Mesendoderm (in vitro differentiated cells): Measurements from ENCODE around the gene ACBD6.

Source experiments
- DNase-seq: peaks from one replicate; pipeline ENCODE4 v3.0.0; 2013
- H2AK5ac ChIP-seq: 2 replicates; pipeline ENCODE4 v1.6.1; 2013; ENCODE audit warnings: low read length, inconsistent platforms
- H2BK120ac ChIP-seq: 2 replicates; pipeline ENCODE4 v1.6.1; 2013; ENCODE audit warnings: low read depth, mild to moderate bottlenecking, low read length, moderate library complexity, mixed read lengths
- H2BK15ac ChIP-seq: replicated peaks from 2 replicates; pipeline ENCODE4 v1.6.1; 2013; ENCODE audit warnings: low read depth, mild to moderate bottlenecking, moderate library complexity
- H2BK5ac ChIP-seq: 2 replicates; pipeline ENCODE4 v1.6.1; 2013; ENCODE audit warnings: low read length, inconsistent platforms
- H3K18ac ChIP-seq: 2 replicates; pipeline ENCODE4 v1.6.1; 2013; ENCODE audit warnings: mild to moderate bottlenecking, low read length, mixed read lengths
- H3K23ac ChIP-seq: one replicate; pipeline ENCODE4 v1.6.1; 2013; ENCODE audit warnings: low read length
- H3K27ac ChIP-seq: 2 replicates; pipeline ENCODE4 v1.5.1; 2013; ENCODE audit warnings: low read depth, mild to moderate bottlenecking, inconsistent platforms, low read length, moderate library complexity
- H3K27me3 ChIP-seq: 2 replicates; pipeline ENCODE4 v1.6.1; 2013; ENCODE audit warnings: low read length, control low read depth, mild to moderate bottlenecking, inconsistent platforms; ENCODE audit not compliant: insufficient read depth, poor library complexity
- H3K36me3 ChIP-seq: 2 replicates; pipeline ENCODE4 v1.6.1; 2013; ENCODE audit warnings: low read length, inconsistent platforms; ENCODE audit not compliant: control insufficient read depth, insufficient read depth
- H3K4ac ChIP-seq: one replicate; pipeline ENCODE4 v1.6.1; 2013; ENCODE audit warnings: low read depth, mild to moderate bottlenecking, low read length, moderate library complexity
- H3K4me1 ChIP-seq: 2 replicates; pipeline ENCODE4 v1.6.1; 2013; ENCODE audit warnings: low read depth, low read length, inconsistent platforms; ENCODE audit not compliant: control insufficient read depth
- H3K4me2 ChIP-seq: 2 replicates; pipeline ENCODE4 v1.6.1; 2013; ENCODE audit warnings: low read length
- H3K4me3 ChIP-seq: 2 replicates; pipeline ENCODE4 v1.5.1; 2013; ENCODE audit warnings: mild to moderate bottlenecking, low read length
- H3K56ac ChIP-seq: one replicate; pipeline ENCODE4 v1.6.1; 2013; ENCODE audit warnings: low read length
- H3K79me1 ChIP-seq: 2 replicates; pipeline ENCODE4 v1.6.1; 2013; ENCODE audit warnings: low read length, inconsistent platforms
- H3K79me2 ChIP-seq: 2 replicates; pipeline ENCODE4 v1.6.1; 2013; ENCODE audit warnings: mild to moderate bottlenecking, low read length; ENCODE audit not compliant: control insufficient read depth, insufficient read depth
- H3K9ac ChIP-seq: 2 replicates; pipeline ENCODE4 v1.6.1; 2013; ENCODE audit warnings: low read length, inconsistent platforms
- H4K5ac ChIP-seq: one replicate; pipeline ENCODE4 v1.6.1; 2013; ENCODE audit warnings: low read length
- H4K8ac ChIP-seq: one replicate; pipeline ENCODE4 v1.6.1; 2013; ENCODE audit warnings: low read depth, mild to moderate bottlenecking, control low read depth, low read length, moderate library complexity
- WGBS: extraction: QIAGEN DNeasy Blood & Tissue Kit; methylation state at CpG from one replicate; pipeline ENCODE4 v1.1.7; 2013; ENCODE audit warnings: low lambda C conversion rate, missing lambda C conversion rate; ENCODE audit not compliant: insufficient coverage; ENCODE audit errors: extremely low coverage; 5-methylcytosine and 5-hydroxymethylcytosine counted together

Gene ACBD6

DNA sequence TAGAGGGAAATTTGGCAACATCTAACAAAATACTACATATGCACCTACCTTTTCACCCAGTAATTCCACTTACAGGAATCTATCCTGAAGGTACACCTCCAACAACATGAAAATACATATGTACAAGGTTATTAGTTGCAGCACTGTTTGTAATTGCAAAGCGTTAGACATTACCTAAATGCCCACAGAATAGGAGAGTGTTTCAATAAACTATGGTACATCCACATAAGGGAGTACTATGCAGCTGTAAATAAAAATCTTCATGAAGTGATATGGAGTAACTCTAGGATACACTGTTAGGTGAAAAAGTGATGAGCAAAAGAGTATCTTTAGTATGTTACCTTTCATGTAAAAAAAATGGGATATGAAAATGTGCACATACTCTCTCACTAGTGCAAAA is 126.1 kb downstream of the ACBD6 start:
- Histone ChIP-seq H3K4me3 (no peak overlapping the region), H4K5ac (no peak overlapping the region), H3K27me3 (no peaks in the 10 kb centered on the region), H2AK5ac (no peak overlapping the region), H4K8ac (no peak overlapping the region), H3K9ac (no peak overlapping the region), H3K56ac (no peak overlapping the region), H2BK120ac (no peak overlapping the region), H3K79me2 (peaks cover 3% of the 10 kb centered on the region), H3K18ac (no peak overlapping the region), H3K4ac (no peak overlapping the region), H3K27ac (no peak overlapping the region), H2BK15ac (no peak overlapping the region), H3K4me1 (no peaks in the 10 kb centered on the region), H2BK5ac (no peak overlapping the region), H3K79me1 (peaks cover 9% of the 10 kb centered on the region), H3K4me2 (no peak overlapping the region), H3K23ac (no peak overlapping the region), H3K36me3 (no peaks in the 10 kb centered on the region)
- WGBS, result no CpG with 5 or more reads among the region's 1 CpG
- no peak for DNase-seq

- Histone ChIP-seq H3K18ac (no peak overlapping the region), H3K79me1 (peaks cover 2% of the 10 kb centered on the region), H2AK5ac (no peak overlapping the region), H2BK5ac (no peak overlapping the region), H3K56ac (no peak overlapping the region), H3K4me3 (no peak overlapping the region), H4K8ac (no peak overlapping the region), H3K27me3 (no peaks in the 10 kb centered on the region), H2BK15ac (no peak overlapping the region), H4K5ac (no peak overlapping the region), H3K36me3 (no peaks in the 10 kb centered on the region), H3K23ac (no peak overlapping the region), H3K79me2 (no peaks in the 10 kb centered on the region), H3K4me2 (no peak overlapping the region), H3K27ac (no peak overlapping the region), H3K9ac (no peak overlapping the region), H2BK120ac (no peak overlapping the region), H3K4me1 (no peaks in the 10 kb centered on the region), H3K4ac (no peak overlapping the region)
- DNase-seq, result no peak
- no CpG with 5 or more reads among the region's 4 CpGs for WGBS
These were observed 129.6 kb downstream of the ACBD6 start for GRCh38 chr1:180372728-180373127.

DNA sequence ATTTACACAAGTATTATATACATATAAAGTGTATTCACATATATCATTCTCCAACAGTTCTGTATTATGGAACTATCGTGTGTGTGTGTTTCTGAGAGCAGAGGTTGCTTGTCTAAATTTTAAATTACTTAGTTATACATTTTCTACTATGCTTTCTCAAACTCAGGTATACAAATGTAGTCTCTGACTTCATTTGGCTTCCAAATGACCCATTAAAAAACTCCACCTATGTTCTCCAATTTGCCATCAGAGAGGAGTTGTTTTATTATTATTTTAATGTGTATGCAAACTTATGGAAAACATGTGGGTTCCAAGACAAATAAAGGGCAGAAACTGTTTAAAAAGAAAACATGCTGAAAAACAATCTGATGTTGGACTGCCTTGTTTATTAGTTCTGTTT is 131.8 kb downstream of the ACBD6 start:
- Histone ChIP-seq H4K8ac (no peak overlapping the region), H2BK120ac (no peak overlapping the region), H3K27ac (no peak overlapping the region), H3K23ac (no peak overlapping the region), H4K5ac (no peak overlapping the region), H3K4ac (no peak overlapping the region), H2AK5ac (no peak overlapping the region), H3K4me3 (no peak overlapping the region), H3K79me1 (peaks cover 2% of the 10 kb centered on the region), H3K9ac (no peak overlapping the region), H2BK5ac (no peak overlapping the region), H3K36me3 (no peaks in the 10 kb centered on the region), H3K4me1 (no peaks in the 10 kb centered on the region), H3K18ac (no peak overlapping the region), H2BK15ac (no peak overlapping the region), H3K56ac (no peak overlapping the region), H3K4me2 (no peak overlapping the region), H3K27me3 (no peaks in the 10 kb centered on the region), H3K79me2 (no peaks in the 10 kb centered on the region)
- no peak for DNase-seq
- no CpG with 5 or more reads among the region's 1 CpG for WGBS

- H3K27me3 ChIP-seq, result no peaks in the 10 kb centered on the region
- H3K79me2 ChIP-seq, result no peaks in the 10 kb centered on the region
- no peak overlapping the region for H3K4me3 ChIP-seq
- no peak overlapping the region for H3K27ac ChIP-seq
- no peaks in the 10 kb centered on the region for H3K4me1 ChIP-seq
- H3K4me2 ChIP-seq, result no peak overlapping the region
- H3K36me3 ChIP-seq, result no peaks in the 10 kb centered on the region
- no peak overlapping the region for H3K9ac ChIP-seq
- no peak overlapping the region for H2BK5ac ChIP-seq
- H3K56ac ChIP-seq, result no peak overlapping the region
- no peak overlapping the region for H4K8ac ChIP-seq
- H4K5ac ChIP-seq, result no peak overlapping the region
- H3K4ac ChIP-seq, result no peak overlapping the region
- H3K79me1 ChIP-seq, result peaks cover 2% of the 10 kb centered on the region
- no peak overlapping the region for H2AK5ac ChIP-seq
- H2BK120ac ChIP-seq, result no peak overlapping the region
- H3K23ac ChIP-seq, result no peak overlapping the region
- H2BK15ac ChIP-seq, result no peak overlapping the region
- no peak for DNase-seq
- H3K18ac ChIP-seq, result no peak overlapping the region
These were observed 132.2 kb downstream of the ACBD6 start for GRCh38 chr1:180370188-180370587.

DNA sequence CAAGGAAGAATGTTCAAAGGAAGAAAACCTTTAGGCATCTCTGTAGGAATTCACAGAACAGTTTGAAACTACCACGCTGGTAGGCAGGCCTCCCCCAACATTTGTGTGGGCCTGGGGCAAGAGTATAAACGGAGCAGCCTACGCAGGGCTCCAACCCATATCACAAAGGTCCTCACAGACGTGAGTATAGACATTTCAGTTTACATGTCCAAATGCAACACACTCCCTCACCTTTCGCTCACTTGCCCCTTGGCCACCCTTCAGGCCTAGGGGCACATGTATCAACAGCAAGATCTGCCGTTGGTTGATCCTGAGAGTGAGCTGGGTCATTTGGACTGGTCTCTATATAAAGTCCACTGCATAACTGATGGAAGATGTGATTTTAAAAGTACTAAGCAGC is 133.3 kb downstream of the ACBD6 start:
- Histone ChIP-seq H3K79me2 (no peaks in the 10 kb centered on the region), H4K8ac (no peak overlapping the region), H3K18ac (no peak overlapping the region), H3K4me2 (no peak overlapping the region), H3K56ac (no peak overlapping the region), H3K23ac (no peak overlapping the region), H3K4me1 (no peaks in the 10 kb centered on the region), H2AK5ac (no peak overlapping the region), H3K4me3 (no peak overlapping the region), H2BK5ac (no peak overlapping the region), H3K9ac (no peak overlapping the region), H3K36me3 (no peaks in the 10 kb centered on the region), H2BK120ac (no peak overlapping the region), H3K4ac (no peak overlapping the region), H3K27ac (no peak overlapping the region), H3K27me3 (no peaks in the 10 kb centered on the region), H2BK15ac (no peak overlapping the region), H3K79me1 (peaks cover 2% of the 10 kb centered on the region), H4K5ac (no peak overlapping the region)
- no peak for DNase-seq
- no CpG with 5 or more reads among the region's 6 CpGs for WGBS

- no CpG with 5 or more reads among the region's 2 CpGs for WGBS
- H2BK120ac ChIP-seq, result no peak overlapping the region
- H3K18ac ChIP-seq, result no peak overlapping the region
These were observed 135.9 kb downstream of the ACBD6 start for GRCh38 chr1:180366371-180367068.

More at GRCh38 chr1:180366371-180367068, 135.9 kb downstream of the ACBD6 start:
- Histone ChIP-seq H3K79me2 (no peaks in the 10 kb centered on the region), H2BK15ac (no peak overlapping the region), H3K56ac (no peak overlapping the region), H3K4me1 (no peaks in the 10 kb centered on the region), H2AK5ac (no peak overlapping the region), H2BK5ac (no peak overlapping the region), H3K4ac (no peak overlapping the region), H4K5ac (no peak overlapping the region), H3K4me3 (no peak overlapping the region), H3K79me1 (no peaks in the 10 kb centered on the region), H3K27me3 (no peaks in the 10 kb centered on the region), H3K27ac (no peak overlapping the region), H3K4me2 (no peak overlapping the region), H3K9ac (no peak overlapping the region), H3K23ac (no peak overlapping the region), H3K36me3 (no peaks in the 10 kb centered on the region), H4K8ac (no peak overlapping the region)
- DNase-seq, result no peak
